ENCODE results near the gene TMEM222.

The TMEM222 gene

GRCh38 chr1:27341525-27342252 lies 19.7 kb downstream of the TMEM222 start, which contains the start of gene SYTL1:
Gene SYTL1, plus strand, starts transcription at chr1:27342022. Its CDS starts 3,313 bp downstream, at chr1:27345335.
- no peak for TF ChIP-seq CTCF (IDR thresholded peaks at IDR 0.05; ENCODE audit: low read depth, low read length)
- no peak for DNase-seq
- Histone ChIP-seq H3K27me3 (no peaks in the 10 kb centered on the region), H3K4me3 (ENCODE audit: low read depth, low read length) (no peak within 1 kb of the TSS), H3K4me1 (no peaks in the 10 kb centered on the region), H3K36me3 (no peaks in the 10 kb centered on the region), H3K9me3 (no peaks in the 10 kb centered on the region)

- H3K4me3 ChIP-seq (ENCODE audit: low read depth, low read length): no peak overlapping the region
- no peak for DNase-seq
- TF ChIP-seq CTCF (IDR thresholded peaks at IDR 0.05; ENCODE audit: low read depth, low read length): no peak
- no peaks in the 10 kb centered on the region for H3K36me3 ChIP-seq
- H3K9me3 ChIP-seq: no peaks in the 10 kb centered on the region
- H3K4me1 ChIP-seq: no peaks in the 10 kb centered on the region
- H3K27me3 ChIP-seq: no peaks in the 10 kb centered on the region
These were observed 20.4 kb downstream of the TMEM222 start for GRCh38 chr1:27342391-27342777.

GRCh38 chr1:27342778-27343638 lies 21.0 kb downstream of the TMEM222 start:
- Histone ChIP-seq H3K9me3 (no peaks in the 10 kb centered on the region), H3K27me3 (no peaks in the 10 kb centered on the region), H3K36me3 (no peaks in the 10 kb centered on the region), H3K4me3 (ENCODE audit: low read depth, low read length) (no peak overlapping the region), H3K4me1 (no peaks in the 10 kb centered on the region)
- no peak for DNase-seq
- no peak for TF ChIP-seq CTCF (IDR thresholded peaks at IDR 0.05; ENCODE audit: low read depth, low read length)

GRCh38 chr1:27343639-27344025 lies 21.7 kb downstream of the TMEM222 start:
- no peak for TF ChIP-seq CTCF (IDR thresholded peaks at IDR 0.05; ENCODE audit: low read depth, low read length)
- Histone ChIP-seq H3K27me3 (no peaks in the 10 kb centered on the region), H3K36me3 (no peaks in the 10 kb centered on the region), H3K4me3 (ENCODE audit: low read depth, low read length) (no peak overlapping the region), H3K4me1 (no peaks in the 10 kb centered on the region), H3K9me3 (no peaks in the 10 kb centered on the region)
- DNase-seq: no peak

- H3K27me3 ChIP-seq: no peaks in the 10 kb centered on the region
- H3K36me3 ChIP-seq: no peaks in the 10 kb centered on the region
- no peaks in the 10 kb centered on the region for H3K9me3 ChIP-seq
- DNase-seq: no peak
- H3K4me3 ChIP-seq (ENCODE audit: low read depth, low read length): no peak overlapping the region
- no peak for TF ChIP-seq CTCF (IDR thresholded peaks at IDR 0.05; ENCODE audit: low read depth, low read length)
- no peaks in the 10 kb centered on the region for H3K4me1 ChIP-seq
These were observed 23.3 kb downstream of the TMEM222 start for GRCh38 chr1:27345272-27345671.

- Histone ChIP-seq H3K9me3 (no peaks in the 10 kb centered on the region), H3K4me3 (ENCODE audit: low read depth, low read length) (no peak overlapping the region), H3K36me3 (no peaks in the 10 kb centered on the region), H3K27me3 (no peaks in the 10 kb centered on the region), H3K4me1 (no peaks in the 10 kb centered on the region)
- no peak for TF ChIP-seq CTCF (IDR thresholded peaks at IDR 0.05; ENCODE audit: low read depth, low read length)
- no peak for DNase-seq
These were observed 24.4 kb downstream of the TMEM222 start for GRCh38 chr1:27346357-27346756.

All from BE2C (cell line).